ENCODE data around the gene AURKAIP1.

GRCh38 chr1:1423245-1423597 lies 48.2 kb upstream of the AURKAIP1 start:
- TF ChIP-seq CTCF (conservative IDR thresholded peaks at IDR 0.05; ENCODE audit: low read depth, low read length), result no peak
- no peak for TF ChIP-seq EZH2 (IDR thresholded peaks at IDR 0.05; ENCODE audit: low read length, unreplicated experiment)
